HT-29 (cell line): ENCODE measurements around the gene SPATA24. TPM values are rescaled to one million over a fixed set of nuclear protein-coding genes. Genes with fewer than 3 reads are reported as not detected.
A peak's percentile ranks its signal among the peaks of the same experiment; 100 is the strongest.
"Not testable (repeated sequence)": the region's sequence is repeated elsewhere in the genome, so short reads cannot be mapped to it uniquely, and the experiment has no call there.

Experiments
- DNase-seq: peaks from one replicate; pipeline ENCODE4 v3.0.0-alpha.2; 2015; ENCODE audit warnings: low spot score
- total RNA-seq: library from RNA; depleted of rRNA; stranded (reverse); fragments of >200 nt; shearing (Covaris generic); gene quantifications from 2 replicates; pipeline ENCODE4 v1.2.3, GENCODE V29; 2014; rRNA removed

Gene SPATA24
- 3.8 and 10.4 TPM in 2 replicates for total RNA-seq

GRCh38 chr5:139403787-139404483 is at the start of gene SPATA24:
SPATA24 (minus strand) TSS chr5:139404089; CDS start chr5:139404060, 29 bp downstream.
- peak; percentile 96 for DNase-seq

GRCh38 chr5:139451878-139452660 is 48.2 kb upstream of the SPATA24 start:
- DNase-seq: no peak

- no peak for DNase-seq
Measured at GRCh38 chr5:139451176-139451575, 47.3 kb upstream of the SPATA24 start.

GRCh38 chr5:139446956-139447779 is 43.3 kb upstream of the SPATA24 start:
- DNase-seq: no peak

GRCh38 chr5:139445325-139446170 is 41.7 kb upstream of the SPATA24 start:
- no peak for DNase-seq

GRCh38 chr5:139443831-139444453 is 40.1 kb upstream of the SPATA24 start:
- no peak for DNase-seq

GRCh38 chr5:139440416-139440815 is 36.5 kb upstream of the SPATA24 start:
- not testable (repeated sequence) for DNase-seq

- peak; percentile 87 for DNase-seq
Measured at GRCh38 chr5:139439013-139439903, 35.4 kb upstream of the SPATA24 start, which contains the start of gene DNAJC18. DNAJC18 (minus strand) TSS chr5:139439525; CDS start chr5:139439445, 80 bp downstream.

- no peak for DNase-seq
Measured at GRCh38 chr5:139438707-139439012, 34.8 kb upstream of the SPATA24 start.

- DNase-seq: no peak
Measured at GRCh38 chr5:139435676-139436075, 31.8 kb upstream of the SPATA24 start.

- DNase-seq: no peak
Measured at GRCh38 chr5:139431706-139432105, 27.8 kb upstream of the SPATA24 start.

GRCh38 chr5:139430015-139430414 is 26.1 kb upstream of the SPATA24 start:
- DNase-seq: no peak

GRCh38 chr5:139426203-139426885 is 22.5 kb upstream of the SPATA24 start:
- no peak for DNase-seq

- no peak for DNase-seq
Measured at GRCh38 chr5:139425497-139425896, 21.6 kb upstream of the SPATA24 start.

- DNase-seq: peak; percentile 81
Measured at GRCh38 chr5:139422307-139422893, 18.5 kb upstream of the SPATA24 start.

GRCh38 chr5:139419226-139420192 is 15.6 kb upstream of the SPATA24 start:
- DNase-seq: peak; percentile 31

GRCh38 chr5:139418793-139419192 is 14.9 kb upstream of the SPATA24 start:
- no peak for DNase-seq
